MM.1S (cell line): Measurements from ENCODE around the gene OSBPL10.

Experiments used
- EZH2 ChIP-seq: fragments of 300-600 bp; sonication (generic); optimal IDR thresholded peaks from 2 replicates; pipeline ENCODE3; 2017; ENCODE audit warnings: low read depth, mild to moderate bottlenecking, antibody characterized with exemption, low read length, mixed read lengths
- EZH2phosphoT487 ChIP-seq: fragments of 300-600 bp; sonication (generic); IDR thresholded peaks from 2 replicates; pipeline ENCODE4 v1.6.1; 2018; ENCODE audit warnings: antibody characterized with exemption, low read length
- TF ChIP-seq, protein P1 (sequence below): fragments of 300-600 bp; sonication (generic); IDR thresholded peaks from 2 replicates; pipeline ENCODE4 v1.5.1; 2016; ENCODE audit warnings: antibody characterized with exemption, low read length, mixed read lengths

DNA sequence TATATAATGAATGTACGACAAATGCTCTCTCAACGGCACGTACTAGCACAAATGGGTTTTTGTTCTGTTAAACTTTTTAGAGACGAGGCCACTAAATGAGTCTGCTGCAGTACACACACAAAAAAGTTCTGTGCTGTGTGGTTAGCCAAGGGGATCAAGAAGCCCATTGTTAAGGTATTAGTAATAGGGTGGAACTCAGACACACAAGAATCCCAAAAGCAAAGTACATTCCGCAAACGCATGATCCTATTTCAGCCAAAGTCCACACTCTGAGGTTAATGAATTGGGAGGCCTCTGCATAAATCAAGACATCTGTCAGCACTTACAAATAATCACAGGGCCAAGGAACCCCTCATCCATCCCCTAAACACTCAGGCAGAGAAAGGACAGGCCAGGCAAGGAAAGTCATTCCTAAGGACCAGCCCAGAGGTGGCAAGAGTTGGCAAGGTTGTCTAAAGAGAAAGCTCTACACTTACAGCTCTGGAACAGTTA, 12.1 kb downstream of the OSBPL10 start:
- TF ChIP-seq, protein P1, sequence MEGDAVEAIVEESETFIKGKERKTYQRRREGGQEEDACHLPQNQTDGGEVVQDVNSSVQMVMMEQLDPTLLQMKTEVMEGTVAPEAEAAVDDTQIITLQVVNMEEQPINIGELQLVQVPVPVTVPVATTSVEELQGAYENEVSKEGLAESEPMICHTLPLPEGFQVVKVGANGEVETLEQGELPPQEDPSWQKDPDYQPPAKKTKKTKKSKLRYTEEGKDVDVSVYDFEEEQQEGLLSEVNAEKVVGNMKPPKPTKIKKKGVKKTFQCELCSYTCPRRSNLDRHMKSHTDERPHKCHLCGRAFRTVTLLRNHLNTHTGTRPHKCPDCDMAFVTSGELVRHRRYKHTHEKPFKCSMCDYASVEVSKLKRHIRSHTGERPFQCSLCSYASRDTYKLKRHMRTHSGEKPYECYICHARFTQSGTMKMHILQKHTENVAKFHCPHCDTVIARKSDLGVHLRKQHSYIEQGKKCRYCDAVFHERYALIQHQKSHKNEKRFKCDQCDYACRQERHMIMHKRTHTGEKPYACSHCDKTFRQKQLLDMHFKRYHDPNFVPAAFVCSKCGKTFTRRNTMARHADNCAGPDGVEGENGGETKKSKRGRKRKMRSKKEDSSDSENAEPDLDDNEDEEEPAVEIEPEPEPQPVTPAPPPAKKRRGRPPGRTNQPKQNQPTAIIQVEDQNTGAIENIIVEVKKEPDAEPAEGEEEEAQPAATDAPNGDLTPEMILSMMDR, result no peak
- TF ChIP-seq EZH2, result no peak
- no peak for TF ChIP-seq EZH2phosphoT487
